ENCODE results near the gene AMELX.

Gene AMELX

GRCh38 chrX:11272863-11273262 lies 20.4 kb upstream of the AMELX start:
- ChIA-PET POLR2A (no interaction called here), CTCF (no interaction called here)
- TF ChIP-seq ZNF624 (tag by site-specific recombination; IDR thresholded peaks at IDR 0.05) = no peak
- TF ChIP-seq MEIS1 (CRISPR knock-in tag; IDR thresholded peaks at IDR 0.05; ENCODE audit: borderline replicate concordance) = no peak
- TF ChIP-seq ZNF610 (tag by site-specific recombination; IDR thresholded peaks at IDR 0.05; ENCODE audit: borderline replicate concordance) = no peak
- TF ChIP-seq, protein P1, sequence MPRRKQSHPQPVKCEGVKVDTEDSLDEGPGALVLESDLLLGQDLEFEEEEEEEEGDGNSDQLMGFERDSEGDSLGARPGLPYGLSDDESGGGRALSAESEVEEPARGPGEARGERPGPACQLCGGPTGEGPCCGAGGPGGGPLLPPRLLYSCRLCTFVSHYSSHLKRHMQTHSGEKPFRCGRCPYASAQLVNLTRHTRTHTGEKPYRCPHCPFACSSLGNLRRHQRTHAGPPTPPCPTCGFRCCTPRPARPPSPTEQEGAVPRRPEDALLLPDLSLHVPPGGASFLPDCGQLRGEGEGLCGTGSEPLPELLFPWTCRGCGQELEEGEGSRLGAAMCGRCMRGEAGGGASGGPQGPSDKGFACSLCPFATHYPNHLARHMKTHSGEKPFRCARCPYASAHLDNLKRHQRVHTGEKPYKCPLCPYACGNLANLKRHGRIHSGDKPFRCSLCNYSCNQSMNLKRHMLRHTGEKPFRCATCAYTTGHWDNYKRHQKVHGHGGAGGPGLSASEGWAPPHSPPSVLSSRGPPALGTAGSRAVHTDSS (tag by site-specific recombination; IDR thresholded peaks at IDR 0.05) = no peak
- TF ChIP-seq ZNF571 (tag by site-specific recombination; IDR thresholded peaks at IDR 0.05) = no peak
- TF ChIP-seq ZNF394 (tag by site-specific recombination; IDR thresholded peaks at IDR 0.05; ENCODE audit: borderline replicate concordance) = no peak
- no peak for TF ChIP-seq ZNF777 (tag by site-specific recombination; IDR thresholded peaks at IDR 0.05; ENCODE audit: borderline replicate concordance)
- no peak for TF ChIP-seq ZNF548 (tag by site-specific recombination; IDR thresholded peaks at IDR 0.05)
- TF ChIP-seq ZNF416 (tag by site-specific recombination; IDR thresholded peaks at IDR 0.05) = no peak
- TF ChIP-seq ZNF221 (tag by site-specific recombination; IDR thresholded peaks at IDR 0.05; ENCODE audit: borderline replicate concordance) = no peak
- TF ChIP-seq, protein P2, sequence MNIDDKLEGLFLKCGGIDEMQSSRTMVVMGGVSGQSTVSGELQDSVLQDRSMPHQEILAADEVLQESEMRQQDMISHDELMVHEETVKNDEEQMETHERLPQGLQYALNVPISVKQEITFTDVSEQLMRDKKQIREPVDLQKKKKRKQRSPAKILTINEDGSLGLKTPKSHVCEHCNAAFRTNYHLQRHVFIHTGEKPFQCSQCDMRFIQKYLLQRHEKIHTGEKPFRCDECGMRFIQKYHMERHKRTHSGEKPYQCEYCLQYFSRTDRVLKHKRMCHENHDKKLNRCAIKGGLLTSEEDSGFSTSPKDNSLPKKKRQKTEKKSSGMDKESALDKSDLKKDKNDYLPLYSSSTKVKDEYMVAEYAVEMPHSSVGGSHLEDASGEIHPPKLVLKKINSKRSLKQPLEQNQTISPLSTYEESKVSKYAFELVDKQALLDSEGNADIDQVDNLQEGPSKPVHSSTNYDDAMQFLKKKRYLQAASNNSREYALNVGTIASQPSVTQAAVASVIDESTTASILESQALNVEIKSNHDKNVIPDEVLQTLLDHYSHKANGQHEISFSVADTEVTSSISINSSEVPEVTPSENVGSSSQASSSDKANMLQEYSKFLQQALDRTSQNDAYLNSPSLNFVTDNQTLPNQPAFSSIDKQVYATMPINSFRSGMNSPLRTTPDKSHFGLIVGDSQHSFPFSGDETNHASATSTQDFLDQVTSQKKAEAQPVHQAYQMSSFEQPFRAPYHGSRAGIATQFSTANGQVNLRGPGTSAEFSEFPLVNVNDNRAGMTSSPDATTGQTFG (tag by site-specific recombination; IDR thresholded peaks at IDR 0.05; ENCODE audit: borderline replicate concordance) = no peak
- no peak for TF ChIP-seq YY2 (tag by site-specific recombination; IDR thresholded peaks at IDR 0.05)
- TF ChIP-seq, protein P3, sequence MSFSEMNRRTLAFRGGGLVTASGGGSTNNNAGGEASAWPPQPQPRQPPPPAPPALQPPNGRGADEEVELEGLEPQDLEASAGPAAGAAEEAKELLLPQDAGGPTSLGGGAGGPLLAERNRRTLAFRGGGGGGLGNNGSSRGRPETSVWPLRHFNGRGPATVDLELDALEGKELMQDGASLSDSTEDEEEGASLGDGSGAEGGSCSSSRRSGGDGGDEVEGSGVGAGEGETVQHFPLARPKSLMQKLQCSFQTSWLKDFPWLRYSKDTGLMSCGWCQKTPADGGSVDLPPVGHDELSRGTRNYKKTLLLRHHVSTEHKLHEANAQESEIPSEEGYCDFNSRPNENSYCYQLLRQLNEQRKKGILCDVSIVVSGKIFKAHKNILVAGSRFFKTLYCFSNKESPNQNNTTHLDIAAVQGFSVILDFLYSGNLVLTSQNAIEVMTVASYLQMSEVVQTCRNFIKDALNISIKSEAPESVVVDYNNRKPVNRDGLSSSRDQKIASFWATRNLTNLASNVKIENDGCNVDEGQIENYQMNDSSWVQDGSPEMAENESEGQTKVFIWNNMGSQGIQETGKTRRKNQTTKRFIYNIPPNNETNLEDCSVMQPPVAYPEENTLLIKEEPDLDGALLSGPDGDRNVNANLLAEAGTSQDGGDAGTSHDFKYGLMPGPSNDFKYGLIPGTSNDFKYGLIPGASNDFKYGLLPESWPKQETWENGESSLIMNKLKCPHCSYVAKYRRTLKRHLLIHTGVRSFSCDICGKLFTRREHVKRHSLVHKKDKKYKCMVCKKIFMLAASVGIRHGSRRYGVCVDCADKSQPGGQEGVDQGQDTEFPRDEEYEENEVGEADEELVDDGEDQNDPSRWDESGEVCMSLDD (tag by site-specific recombination; IDR thresholded peaks at IDR 0.05) = no peak
- TF ChIP-seq ZNF223 (tag by site-specific recombination; IDR thresholded peaks at IDR 0.05) = no peak
- no peak for TF ChIP-seq ZNF544 (tag by site-specific recombination; IDR thresholded peaks at IDR 0.05)
- TF ChIP-seq, protein P4, sequence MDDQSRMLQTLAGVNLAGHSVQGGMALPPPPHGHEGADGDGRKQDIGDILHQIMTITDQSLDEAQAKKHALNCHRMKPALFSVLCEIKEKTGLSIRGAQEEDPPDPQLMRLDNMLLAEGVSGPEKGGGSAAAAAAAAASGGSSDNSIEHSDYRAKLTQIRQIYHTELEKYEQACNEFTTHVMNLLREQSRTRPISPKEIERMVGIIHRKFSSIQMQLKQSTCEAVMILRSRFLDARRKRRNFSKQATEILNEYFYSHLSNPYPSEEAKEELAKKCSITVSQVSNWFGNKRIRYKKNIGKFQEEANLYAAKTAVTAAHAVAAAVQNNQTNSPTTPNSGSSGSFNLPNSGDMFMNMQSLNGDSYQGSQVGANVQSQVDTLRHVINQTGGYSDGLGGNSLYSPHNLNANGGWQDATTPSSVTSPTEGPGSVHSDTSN (CRISPR knock-in tag; IDR thresholded peaks at IDR 0.05) = no peak
- Histone ChIP-seq H3K27ac (ENCODE audit: extremely low read depth, low read depth, low read length) (no peak overlapping the region), H3K4me3 (ENCODE audit: low read depth, low read length) (no peak overlapping the region), H3K9me3 (ENCODE audit: control insufficient read depth, insufficient read depth, low read depth, low read length) (no peaks in the 10 kb centered on the region), H3K36me3 (ENCODE audit: control insufficient read depth in 2 of 2, insufficient read depth in 1 of 2, low read length in 2 of 2) (no peaks in the 10 kb centered on the region), H3K4me1 (ENCODE audit: control insufficient read depth, insufficient read depth, low read length) (no peaks in the 10 kb centered on the region)

GRCh38 chrX:11273544-11273943 lies 19.7 kb upstream of the AMELX start:
- Histone ChIP-seq H3K36me3 (ENCODE audit: control insufficient read depth in 2 of 2, insufficient read depth in 1 of 2, low read length in 2 of 2) (no peaks in the 10 kb centered on the region), H3K27ac (ENCODE audit: extremely low read depth, low read depth, low read length) (no peak overlapping the region), H3K9me3 (ENCODE audit: control insufficient read depth, insufficient read depth, low read depth, low read length) (no peaks in the 10 kb centered on the region), H3K4me3 (ENCODE audit: low read depth, low read length) (no peak overlapping the region), H3K4me1 (ENCODE audit: control insufficient read depth, insufficient read depth, low read length) (no peaks in the 10 kb centered on the region)
- CTCF ChIA-PET = no interaction called here
- POLR2A ChIA-PET = no interaction called here
- TF ChIP-seq EGR2 (tag by site-specific recombination; IDR thresholded peaks at IDR 0.05; ENCODE audit: low read depth) (no peak), ZBTB11 (tag by site-specific recombination; conservative IDR thresholded peaks at IDR 0.05; ENCODE audit: low read depth) (no peak)
